HG03066 (cell line): ENCODE data around the gene MAP3K14.

Source experiments
- ATAC-seq: cut with Tn5 transposase; IDR thresholded peaks from one replicate; pipeline ENCODE4 v1.9.1; 2021; ENCODE audit warnings: low read depth; ENCODE audit not compliant: unreplicated experiment

MAP3K14 gene

DNA sequence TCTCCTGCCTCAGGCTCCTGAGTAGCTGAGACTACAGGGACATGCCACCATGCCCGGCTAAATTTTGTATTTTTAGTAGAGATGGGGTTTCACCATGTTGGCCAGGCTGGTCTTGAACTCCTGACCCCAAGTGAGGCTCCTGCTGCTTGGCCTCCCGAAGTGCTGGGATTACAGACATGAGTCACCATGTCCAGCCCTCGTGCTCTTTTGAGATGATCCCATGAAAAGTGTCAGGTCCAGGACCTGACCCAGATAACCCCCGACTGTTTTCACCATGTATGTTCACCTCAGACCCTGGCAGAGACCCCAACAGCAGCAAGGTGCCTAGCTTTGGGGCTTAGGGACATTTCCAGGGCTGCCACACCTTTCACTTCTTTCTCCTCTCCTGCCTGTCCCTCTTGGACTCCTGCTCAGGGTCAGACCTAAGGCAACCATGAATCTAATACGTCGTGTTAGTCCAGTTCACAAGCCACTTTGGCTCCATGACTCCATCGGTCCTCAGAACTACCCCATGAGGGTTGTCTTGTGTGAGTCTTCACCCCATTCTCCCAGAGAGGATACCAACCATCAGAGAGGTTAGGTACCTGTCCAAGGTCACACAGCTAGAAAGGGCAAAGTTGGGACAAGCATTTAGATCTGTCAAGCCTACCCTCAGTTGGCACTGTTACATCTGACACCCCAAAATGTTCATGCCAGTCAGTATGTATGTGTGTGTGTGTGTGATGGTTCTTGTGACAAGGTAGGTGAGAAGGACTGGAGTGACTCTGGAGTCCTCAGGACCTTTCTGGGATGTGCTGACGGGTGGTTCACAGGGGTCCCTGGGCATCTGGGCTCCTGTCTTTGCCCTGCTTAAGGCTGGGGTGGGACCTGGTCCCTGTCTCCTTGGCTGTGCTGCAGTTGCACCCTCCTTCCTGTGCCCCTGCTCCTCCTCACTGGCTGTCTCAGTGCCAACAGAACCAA lies 23.1 kb upstream of the MAP3K14 start:
- ATAC-seq, result no peak

DNA sequence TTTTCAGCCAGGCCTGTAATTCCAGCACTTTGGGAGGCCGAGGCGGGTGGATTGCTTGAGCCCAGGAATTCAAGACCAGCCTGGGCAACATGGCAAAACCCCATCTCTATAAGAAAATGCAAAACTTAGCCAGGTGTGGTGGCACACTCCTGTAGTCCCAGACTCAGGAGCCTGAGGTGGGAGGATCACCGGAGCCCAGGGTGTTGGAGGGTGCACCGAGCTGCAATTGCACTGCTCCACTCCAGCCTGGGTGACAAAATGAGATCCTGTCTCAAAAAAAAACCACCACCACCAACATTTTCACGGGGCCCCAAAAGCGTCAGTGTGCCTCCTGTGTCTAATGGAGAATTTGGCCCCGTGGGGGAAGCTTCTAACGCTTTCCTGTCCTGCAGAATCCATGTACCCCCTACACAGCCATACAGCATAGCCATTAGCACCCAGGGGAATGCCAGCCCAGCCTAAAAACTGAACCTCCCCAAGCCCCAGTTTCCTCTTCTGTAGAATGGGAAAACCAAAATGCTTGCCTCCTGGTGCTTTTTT lies 22.2 kb upstream of the MAP3K14 start:
- ATAC-seq, result no peak

DNA sequence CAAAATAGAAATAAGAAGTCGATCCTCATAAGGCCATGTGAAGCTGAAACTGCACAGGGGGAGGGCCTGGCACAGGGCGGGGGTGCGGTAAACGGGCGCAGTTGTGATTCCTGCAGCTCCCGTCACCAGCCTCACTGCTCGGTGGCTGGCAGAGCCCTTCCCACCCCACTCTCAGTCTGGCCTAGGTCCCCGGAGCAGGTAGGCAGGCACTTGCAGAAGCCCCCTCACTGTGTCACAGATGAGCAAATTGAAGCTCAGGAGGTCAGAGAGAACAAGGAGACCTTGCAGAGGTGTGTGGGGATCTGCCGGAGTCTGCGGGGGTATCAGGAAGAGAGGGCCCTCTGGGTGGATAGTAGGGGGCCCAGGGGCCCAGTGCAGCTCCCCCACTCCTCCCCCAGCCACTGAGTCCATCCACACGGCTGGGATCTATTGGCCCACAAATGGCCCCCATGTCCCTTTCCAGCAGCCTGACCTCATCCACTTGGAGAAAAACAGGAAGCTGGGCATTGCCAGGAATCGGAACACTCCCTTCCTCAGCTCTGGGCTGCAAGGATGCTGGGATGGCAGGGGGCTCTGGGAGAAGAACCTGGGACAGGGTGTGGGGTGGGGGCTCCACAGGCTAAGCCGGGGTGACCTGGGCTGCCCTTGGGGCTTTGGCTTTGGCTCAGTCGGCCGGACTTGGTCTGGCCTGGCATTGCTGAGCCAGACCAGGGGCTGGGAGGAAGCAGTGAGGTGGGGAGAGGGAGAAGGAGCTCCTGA lies 21.4 kb upstream of the MAP3K14 start:
- ATAC-seq, result no peak

DNA sequence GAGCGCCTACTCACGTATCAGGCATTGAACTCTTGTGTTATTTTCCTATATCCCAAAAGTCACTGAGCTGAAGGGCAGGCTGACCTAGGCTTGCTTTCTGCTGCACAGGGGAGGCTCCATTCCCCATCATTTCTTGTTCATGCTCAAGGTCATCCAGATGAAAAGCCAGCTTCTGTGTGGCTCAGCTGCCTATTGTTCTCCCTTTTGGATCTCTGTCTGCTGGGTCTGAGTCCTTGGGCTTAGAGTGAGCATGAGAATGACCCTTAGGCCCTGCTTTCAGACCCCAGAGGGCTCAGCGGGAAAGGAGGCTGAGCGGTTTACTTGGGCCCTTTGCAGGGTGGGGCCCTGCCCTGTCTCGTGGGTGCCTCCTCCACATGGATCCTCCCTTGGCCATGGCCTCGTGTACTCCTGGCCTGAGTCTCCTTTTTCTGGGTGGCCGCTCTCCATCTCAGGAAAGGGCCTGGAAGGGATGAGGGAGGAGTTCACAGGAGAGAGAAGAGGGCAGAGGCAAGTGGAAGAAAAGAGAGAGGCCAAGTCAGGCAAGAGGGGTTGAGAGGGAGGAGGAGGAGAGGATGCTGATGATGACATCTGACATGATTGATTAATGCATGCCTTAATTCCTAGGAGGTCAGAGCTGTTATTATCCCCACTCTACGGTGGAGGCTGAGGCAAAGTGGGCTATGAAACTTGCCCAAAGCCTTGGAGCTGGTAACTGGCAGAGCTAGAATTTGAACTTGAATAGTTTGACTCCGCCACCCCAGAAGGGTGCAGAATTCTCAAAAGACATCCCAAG lies 19.8 kb upstream of the MAP3K14 start:
- no peak for ATAC-seq

DNA sequence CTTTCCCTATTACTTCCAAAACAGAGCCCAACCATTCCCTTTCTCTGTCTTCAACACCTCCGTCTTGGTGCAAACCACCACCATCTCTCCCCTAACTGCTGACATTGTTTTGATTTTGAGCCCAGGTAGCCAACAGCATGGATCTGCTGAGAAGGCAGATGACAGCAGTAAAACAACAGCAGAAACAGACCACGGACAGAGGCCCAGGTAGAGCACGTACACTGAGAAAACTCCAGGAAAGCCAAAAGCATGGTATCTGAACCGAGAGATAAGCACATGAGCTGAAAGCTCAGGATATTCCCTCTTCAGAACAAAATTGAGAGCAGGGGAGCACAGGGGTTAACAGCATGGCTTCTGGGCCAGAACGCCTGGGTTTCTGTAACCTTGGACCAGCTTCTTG lies 18.9 kb upstream of the MAP3K14 start:
- ATAC-seq, result no peak

DNA sequence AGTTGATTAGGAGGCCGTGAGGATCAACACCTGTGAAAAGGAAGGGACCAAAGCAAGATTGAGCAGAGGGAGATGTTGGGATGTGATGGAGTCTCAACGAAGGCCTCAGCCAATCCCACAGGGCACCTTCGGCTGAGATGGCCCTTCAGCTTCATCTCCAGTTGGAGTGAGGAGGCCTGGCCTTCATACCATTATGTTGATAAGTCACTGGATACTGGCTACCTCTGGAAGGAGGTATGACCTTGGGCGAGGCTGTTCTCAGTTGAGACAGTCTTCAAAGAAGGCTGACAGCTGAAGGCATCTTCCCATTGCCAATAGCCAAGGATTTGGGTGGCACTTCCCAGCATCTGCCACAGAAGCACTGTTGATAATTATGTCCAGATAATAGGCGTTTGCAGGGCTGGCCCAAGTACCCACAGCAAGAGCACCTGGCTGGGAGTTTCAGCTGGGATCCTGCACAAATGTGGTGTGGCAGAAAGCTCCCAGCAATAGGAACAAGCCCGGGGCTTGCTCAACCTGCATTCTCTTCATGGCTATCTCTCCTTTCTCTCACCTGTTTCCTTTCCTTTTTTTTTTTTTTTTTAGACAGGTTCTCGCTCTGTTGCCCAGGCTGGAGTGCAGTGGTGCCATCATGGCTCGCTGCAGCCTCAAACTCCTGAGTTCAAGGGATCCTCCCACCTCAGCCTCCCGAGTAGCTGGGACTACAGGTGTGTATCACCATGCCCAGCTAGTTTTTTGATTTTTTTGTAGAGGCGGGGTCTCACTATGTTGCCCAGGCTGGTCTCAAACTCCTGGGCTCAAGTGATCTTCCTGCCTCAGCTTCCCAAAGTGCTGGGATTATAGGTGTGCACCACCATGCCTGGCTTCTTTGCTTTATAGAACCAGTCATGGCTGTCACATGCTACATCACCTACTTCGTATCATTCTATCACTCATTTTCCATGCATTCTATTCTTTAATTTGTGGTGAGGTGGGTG lies 18.2 kb upstream of the MAP3K14 start:
- ATAC-seq, result no peak

DNA sequence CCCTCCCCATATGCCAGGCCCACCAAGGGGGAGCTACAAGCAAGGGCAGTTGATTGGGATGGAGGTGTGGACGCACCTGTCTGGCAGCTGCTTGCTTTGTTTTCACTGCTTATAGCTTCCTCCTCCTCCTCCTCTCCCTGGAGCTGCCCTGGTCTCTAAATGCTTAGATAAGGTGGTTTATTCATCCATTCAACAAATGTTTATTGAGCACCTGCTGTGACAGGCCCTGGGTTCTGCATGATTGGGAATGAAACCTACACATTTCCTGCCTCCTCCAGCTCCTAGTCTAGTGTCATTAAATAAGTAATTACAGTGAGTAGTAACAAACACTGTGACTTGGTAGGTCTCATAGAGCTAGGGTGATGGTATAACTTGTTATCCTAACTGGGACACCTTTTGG lies 17.4 kb upstream of the MAP3K14 start:
- no peak for ATAC-seq

DNA sequence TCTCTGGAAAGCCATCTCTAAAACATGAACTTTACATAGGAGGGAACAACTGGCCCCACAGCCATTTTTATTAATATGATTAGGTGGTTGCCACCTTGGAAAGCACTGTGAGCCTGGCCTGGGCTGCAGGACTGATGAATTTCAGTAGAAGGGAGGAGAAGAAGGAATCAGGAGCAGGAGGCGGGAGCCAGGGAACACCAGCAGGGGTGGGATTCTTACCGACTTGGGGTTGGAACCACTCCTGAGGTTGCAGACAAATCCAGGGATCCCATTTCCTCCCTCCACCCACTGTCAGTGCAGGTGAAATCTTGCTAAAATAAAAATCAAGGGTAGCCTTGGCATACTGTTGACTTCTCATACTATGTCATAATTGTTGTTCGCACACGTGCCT lies 16.9 kb upstream of the MAP3K14 start:
- no peak for ATAC-seq

DNA sequence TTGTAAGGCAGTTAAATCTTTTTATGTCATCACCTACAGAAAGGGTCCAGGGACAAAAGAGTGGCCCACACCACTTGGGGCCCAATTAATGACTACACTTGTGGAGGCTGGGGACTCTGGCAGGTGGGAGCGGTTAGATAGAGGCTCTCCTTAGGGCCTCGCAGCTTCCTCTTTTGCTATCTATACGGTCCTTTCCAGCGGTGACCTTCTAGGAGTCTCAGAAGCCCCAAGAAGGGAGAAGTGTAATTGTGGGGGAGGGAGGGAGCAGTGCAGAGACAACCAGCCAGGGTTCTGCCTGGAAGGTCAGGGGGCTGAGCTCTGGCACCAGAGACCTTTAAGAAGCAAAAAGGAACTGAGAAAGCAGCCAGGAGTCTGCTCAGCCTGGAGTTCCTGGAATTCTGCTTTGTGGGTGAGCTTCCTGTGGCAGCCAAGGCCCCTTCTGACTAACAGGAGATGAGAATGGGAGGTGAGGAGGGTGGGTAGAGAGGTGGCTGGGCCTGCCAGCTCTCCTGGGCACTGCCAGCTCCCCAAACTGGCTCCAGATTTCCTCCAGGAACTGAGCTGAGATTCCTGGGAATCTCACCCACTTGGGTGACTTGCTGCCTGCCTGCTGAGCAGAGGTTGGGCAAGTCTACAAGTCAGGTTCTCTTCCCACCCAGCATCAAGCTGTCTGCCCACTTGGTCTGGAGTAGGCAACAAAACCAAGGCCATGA lies 16.3 kb upstream of the MAP3K14 start:
- no peak for ATAC-seq

DNA sequence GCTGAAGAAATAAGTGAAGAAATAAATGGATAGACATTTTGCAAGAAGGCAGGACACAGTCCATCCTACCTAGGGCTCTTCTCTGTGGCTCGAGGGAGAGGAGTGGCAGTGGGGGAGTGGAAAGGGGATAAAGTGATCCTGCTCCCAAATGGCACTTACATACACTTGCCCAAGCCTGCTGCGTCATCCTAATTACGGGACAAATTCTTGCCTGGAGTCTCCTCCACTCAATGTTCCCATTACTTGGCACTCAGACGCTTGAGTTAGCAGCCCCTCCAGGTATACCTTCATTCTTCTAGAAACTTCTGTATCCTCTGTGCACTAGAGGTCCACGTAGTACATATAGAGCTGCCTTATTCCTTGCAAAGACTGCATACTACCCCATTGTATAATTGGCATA lies 15.7 kb upstream of the MAP3K14 start:
- no peak for ATAC-seq

DNA sequence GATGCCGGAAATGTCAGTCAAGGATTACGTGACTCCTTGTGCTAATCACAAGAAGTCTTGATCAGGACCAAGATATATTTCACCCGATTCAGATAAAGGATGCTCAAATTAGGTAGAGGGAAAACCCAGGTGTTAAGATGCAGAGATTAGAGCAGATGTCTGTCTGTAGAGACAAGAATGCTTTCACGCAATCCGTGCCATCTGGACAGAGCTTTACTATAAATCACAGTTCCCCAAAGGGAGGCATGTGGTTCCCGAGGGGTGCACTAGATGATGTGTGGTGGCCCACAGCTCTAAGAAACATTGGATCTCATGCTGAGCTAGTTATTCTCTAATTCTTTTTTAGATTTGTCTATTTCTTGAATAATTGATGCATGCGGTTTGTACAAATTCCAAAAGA lies 9.8 kb upstream of the MAP3K14 start:
- ATAC-seq, result no peak

DNA sequence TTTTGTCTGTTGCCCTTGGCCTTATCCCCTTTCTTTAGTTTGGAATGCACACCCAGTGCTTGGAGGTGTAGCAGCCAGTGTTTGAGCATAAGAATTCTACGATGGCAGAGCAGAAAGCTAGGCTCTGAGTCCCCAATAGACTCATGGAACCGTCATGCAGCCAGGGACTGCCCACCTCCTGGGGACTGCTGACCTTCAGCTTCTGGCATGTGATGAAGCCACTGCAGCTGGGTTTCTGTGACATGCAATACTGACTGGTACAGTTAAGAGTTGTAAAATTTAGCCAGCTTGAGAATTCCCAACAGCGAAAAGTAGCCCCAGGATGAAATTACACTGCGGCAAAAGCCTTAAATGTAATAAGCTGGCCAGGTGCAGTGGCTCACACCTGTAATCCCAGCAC lies 9.0 kb upstream of the MAP3K14 start:
- no peak for ATAC-seq

DNA sequence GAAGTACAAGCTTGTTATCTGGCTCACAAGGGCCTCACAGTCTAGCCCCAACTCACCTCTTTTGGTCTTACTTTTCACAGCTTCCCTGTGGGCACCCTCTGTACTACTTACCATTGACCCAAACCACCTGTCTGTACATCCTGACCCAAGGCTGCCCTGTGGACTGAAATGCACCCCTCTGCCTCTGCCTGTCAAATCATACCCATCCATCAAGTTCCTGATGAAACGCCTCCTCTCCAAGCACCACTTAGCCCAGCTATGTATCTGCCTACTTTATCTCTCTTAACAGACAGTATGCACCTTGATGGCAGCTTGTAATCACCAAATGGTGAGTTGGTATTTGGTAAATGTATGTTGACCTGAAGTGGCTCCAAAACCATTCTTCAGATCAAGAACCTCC lies 7.5 kb upstream of the MAP3K14 start:
- ATAC-seq, result no peak

DNA sequence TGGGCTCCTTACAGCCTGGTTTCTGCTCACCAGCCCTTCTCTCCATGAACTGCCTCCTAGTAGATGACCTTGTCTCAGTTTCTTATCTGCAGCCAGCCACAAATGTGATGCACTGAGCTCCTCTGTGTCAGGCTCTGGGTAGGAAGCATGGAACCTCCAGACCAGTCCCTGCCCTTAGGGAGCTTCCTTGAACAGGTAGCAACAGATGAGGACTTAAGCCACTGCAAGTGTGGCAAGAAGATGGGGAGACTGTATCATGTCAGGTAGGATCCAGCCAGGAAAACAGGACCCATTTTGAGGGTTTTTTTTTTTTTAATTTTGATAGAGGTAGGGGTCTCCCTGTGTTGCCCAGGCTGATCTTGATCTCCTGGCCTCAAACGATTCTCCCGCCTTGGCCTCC lies 5.3 kb upstream of the MAP3K14 start:
- ATAC-seq, result no peak

DNA sequence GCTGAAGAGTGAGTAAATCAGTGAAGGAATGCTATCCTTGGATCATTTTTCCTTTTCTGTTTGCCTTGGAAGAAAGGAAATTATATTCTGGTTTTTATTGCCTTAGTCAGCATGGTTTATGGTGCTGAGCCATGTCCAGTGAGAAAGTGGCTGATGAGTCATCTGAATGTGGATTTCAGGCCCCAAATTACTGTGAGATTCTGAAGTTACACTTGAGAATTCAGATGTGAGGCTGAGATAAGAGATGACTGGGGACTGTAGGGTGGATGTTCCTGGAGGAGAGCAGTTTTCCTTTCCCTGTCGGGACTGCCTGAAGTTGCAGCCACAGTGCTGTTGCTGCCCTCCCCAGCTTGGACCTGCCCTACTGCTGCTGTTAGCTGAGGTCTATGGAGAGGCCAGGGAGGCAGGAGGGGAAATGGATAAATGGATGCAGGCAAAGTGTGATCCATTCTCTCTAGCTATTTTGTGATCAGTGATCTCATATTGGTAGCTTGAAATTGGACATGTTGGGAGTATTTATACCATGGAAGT lies 4.2 kb upstream of the MAP3K14 start:
- no peak for ATAC-seq

DNA sequence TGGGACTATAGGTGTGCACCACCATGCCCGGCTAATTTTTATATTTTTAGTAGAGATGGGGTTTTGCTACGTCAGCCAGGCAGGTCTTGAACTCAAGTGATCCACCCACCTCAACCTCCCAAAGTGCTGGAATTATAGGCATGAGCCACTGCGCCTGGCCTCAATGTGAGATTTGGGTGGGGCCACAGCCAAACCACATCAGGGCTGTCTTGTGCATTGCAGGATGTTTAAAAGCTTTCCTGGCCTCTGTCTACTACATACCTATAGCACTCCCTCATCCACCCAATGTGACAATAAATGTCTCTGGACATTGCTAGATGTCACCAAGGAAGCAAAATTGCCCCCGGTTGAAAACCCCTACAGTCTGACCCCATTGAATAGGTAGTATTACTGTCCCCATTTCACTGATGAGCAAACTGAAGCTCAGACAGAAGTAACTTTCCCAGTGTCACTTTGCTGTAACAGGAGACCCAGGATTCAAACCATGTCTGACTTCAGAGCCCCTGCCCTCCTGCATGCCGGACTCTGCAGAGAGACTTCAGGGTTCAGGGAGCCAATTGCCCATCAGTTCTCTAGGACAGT lies 3.6 kb upstream of the MAP3K14 start:
- no peak for ATAC-seq

DNA sequence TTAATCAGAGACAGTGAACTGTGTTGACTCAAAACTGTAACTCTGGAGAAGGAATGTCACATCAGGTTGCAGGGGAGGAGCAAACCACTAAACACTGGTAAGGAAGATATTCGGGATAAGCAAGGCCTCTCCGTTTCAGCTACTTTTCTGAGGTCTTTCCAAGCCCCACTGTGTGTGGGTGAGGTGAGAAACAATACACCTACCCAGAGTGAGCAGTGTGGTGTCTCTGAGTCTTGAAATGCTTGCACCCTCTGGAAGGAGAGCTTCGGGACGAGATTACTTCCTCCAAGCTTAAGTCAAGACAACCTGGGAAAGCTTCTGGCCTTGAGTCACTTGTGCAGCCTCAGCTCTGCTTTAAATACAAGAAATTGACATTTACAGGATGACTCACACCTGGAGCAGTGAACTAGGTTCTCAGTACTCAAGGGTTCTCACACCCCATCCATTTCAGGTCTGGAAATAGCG lies 2.5 kb upstream of the MAP3K14 start:
- no peak for ATAC-seq

DNA sequence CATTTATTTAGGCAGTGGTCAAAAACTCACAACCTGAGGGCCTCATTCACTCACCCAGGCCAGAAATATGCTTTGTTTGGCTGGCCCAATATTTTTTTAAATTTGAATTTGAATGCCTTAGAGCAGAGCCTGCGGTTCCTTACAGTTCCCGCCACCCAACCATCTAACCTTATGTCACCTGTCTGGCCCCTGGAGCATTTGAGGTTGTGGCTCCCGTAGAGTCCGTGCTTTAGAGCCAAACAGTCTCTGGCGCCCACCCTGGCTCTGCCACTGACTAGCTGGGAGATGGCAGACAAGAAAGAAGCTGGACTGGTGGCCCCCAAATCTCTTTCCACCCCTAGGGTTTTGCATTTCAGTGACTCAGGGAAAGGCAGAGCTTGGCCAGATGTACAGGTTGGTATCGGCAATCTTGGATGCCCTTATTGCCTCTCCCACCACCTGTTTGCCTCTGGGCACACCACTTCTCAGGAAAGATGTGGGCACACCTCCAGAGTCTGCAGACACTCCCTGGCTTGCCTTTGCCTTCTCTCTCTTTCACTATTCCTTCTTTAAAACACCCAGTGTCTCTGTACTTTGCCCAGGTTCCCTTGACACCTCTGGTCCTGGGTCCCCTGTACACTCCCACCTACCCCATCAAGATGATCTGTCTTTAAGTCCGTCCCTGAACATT lies 1.9 kb upstream of the MAP3K14 start:
- no peak for ATAC-seq
